DND-41 (cell line): ENCODE results near the gene SRP68.

Experiments
- EZH2 ChIP-seq: IDR thresholded peaks from 3 replicates; pipeline ENCODE4 v1.6.1; 2012; ENCODE audit warnings: borderline replicate concordance, low read depth, mild to moderate bottlenecking, moderate library complexity, low read length, inconsistent platforms; ENCODE audit not compliant: severe bottlenecking
- TF ChIP-seq, protein P1 (sequence below): IDR thresholded peaks from 2 replicates; pipeline ENCODE4 v1.5.1; 2012; ENCODE audit warnings: borderline replicate concordance, low read length, moderate library complexity, mild to moderate bottlenecking; ENCODE audit not compliant: poor library complexity, severe bottlenecking; ENCODE audit errors: extremely low read depth

DNA sequence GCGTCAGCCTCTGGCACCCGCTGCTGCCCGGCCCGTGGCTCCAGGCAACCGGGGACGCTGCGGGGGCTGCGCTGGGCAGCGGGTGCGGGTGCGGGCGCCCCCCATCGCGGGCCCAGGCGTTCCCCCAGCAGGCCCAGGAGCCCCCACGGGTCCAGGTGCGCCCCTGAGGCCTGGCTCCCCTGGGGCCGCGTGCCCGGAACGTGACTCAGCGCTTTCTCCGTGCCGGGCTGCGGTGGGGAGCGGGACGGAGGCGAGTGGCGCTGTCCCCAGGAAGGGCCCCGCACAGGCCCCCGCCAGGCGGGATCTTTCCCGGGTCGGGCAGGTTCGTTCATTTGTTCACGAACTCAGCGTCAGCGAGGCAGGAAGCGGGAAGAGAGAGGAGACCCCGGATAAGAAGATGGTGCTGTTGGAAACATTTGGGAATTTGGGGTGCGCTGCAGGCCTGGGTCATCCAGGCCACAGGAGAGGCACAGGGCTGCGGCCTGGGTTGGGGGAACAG is 49.7 kb upstream of the SRP68 start:
- TF ChIP-seq, protein P1, sequence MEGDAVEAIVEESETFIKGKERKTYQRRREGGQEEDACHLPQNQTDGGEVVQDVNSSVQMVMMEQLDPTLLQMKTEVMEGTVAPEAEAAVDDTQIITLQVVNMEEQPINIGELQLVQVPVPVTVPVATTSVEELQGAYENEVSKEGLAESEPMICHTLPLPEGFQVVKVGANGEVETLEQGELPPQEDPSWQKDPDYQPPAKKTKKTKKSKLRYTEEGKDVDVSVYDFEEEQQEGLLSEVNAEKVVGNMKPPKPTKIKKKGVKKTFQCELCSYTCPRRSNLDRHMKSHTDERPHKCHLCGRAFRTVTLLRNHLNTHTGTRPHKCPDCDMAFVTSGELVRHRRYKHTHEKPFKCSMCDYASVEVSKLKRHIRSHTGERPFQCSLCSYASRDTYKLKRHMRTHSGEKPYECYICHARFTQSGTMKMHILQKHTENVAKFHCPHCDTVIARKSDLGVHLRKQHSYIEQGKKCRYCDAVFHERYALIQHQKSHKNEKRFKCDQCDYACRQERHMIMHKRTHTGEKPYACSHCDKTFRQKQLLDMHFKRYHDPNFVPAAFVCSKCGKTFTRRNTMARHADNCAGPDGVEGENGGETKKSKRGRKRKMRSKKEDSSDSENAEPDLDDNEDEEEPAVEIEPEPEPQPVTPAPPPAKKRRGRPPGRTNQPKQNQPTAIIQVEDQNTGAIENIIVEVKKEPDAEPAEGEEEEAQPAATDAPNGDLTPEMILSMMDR: no peak
- TF ChIP-seq EZH2: no peak
